MM.1S (cell line): ENCODE data around the gene MISP3.

ENCODE experiments used
- DNase-seq: peaks from one replicate; pipeline ENCODE4 v3.0.0-alpha.2; 2015
- H2AFZ ChIP-seq: fragments of 300-600 bp; sonication (generic); 2 replicates; pipeline ENCODE4 v1.6.0; 2016; ENCODE audit warnings: antibody characterized with exemption, low read length
- H3F3A ChIP-seq: fragments of 300-600 bp; sonication (generic); 2 replicates; pipeline ENCODE4 v1.6.1; 2016; ENCODE audit warnings: mild to moderate bottlenecking, antibody characterized with exemption, low read length, moderate library complexity, mixed read lengths; ENCODE audit not compliant: insufficient read depth
- H3K27ac ChIP-seq: fragments of 300-600 bp; sonication (generic); 2 replicates; pipeline ENCODE4 v1.5.1; 2016; ENCODE audit warnings: mild to moderate bottlenecking, low read length
- H3K27me3 ChIP-seq: fragments of 300-600 bp; sonication (generic); replicated peaks from 2 replicates; pipeline ENCODE4 v1.6.0; 2016; ENCODE audit warnings: low read length; ENCODE audit not compliant: insufficient read depth
- H3K36me3 ChIP-seq: fragments of 300-600 bp; sonication (generic); replicated peaks from 2 replicates; pipeline ENCODE4 v1.6.1; 2016; ENCODE audit warnings: mild to moderate bottlenecking, low read length, mixed read lengths; ENCODE audit not compliant: insufficient read depth
- H3K4me1 ChIP-seq: fragments of 300-600 bp; sonication (generic); 2 replicates; pipeline ENCODE4 v1.6.1; 2016; ENCODE audit warnings: low read length, mixed read lengths
- H3K4me2 ChIP-seq: fragments of 300-600 bp; sonication (generic); 2 replicates; pipeline ENCODE4 v1.6.0; 2016; ENCODE audit warnings: low read depth, low read length
- H3K4me3 ChIP-seq: fragments of 300-600 bp; sonication (generic); 2 replicates; pipeline ENCODE4 v1.5.1; 2016; ENCODE audit warnings: low read length, mixed read lengths
- H3K79me2 ChIP-seq: fragments of 300-600 bp; sonication (generic); 2 replicates; pipeline ENCODE4 v1.6.1; 2016; ENCODE audit warnings: mixed run types, low read length, mixed read lengths
- H3K9ac ChIP-seq: fragments of 300-600 bp; sonication (generic); 2 replicates; pipeline ENCODE4 v1.6.1; 2016; ENCODE audit warnings: low read length, mixed read lengths
- H3K9me2 ChIP-seq: fragments of 300-600 bp; sonication (generic); replicated peaks from 2 replicates; pipeline ENCODE4 v1.6.1; 2016; ENCODE audit warnings: mild to moderate bottlenecking, low read length, mixed read lengths; ENCODE audit not compliant: insufficient read depth
- H3K9me3 ChIP-seq: fragments of 300-600 bp; sonication (generic); replicated peaks from 2 replicates; pipeline ENCODE4 v1.6.1; 2016; ENCODE audit warnings: mild to moderate bottlenecking, low read length, mixed read lengths; ENCODE audit not compliant: insufficient read depth
- H4K20me1 ChIP-seq: fragments of 300-600 bp; sonication (generic); 2 replicates; pipeline ENCODE4 v1.6.1; 2016; ENCODE audit warnings: mild to moderate bottlenecking, low read length, moderate library complexity, mixed read lengths; ENCODE audit not compliant: insufficient read depth
- EZH2 ChIP-seq: fragments of 300-600 bp; sonication (generic); optimal IDR thresholded peaks from 2 replicates; pipeline ENCODE3; 2017; ENCODE audit warnings: low read depth, mild to moderate bottlenecking, antibody characterized with exemption, low read length, mixed read lengths
- EZH2phosphoT487 ChIP-seq: fragments of 300-600 bp; sonication (generic); IDR thresholded peaks from 2 replicates; pipeline ENCODE4 v1.6.1; 2018; ENCODE audit warnings: antibody characterized with exemption, low read length
- TF ChIP-seq, protein P1 (sequence below): fragments of 300-600 bp; sonication (generic); IDR thresholded peaks from 2 replicates; pipeline ENCODE4 v1.5.1; 2016; ENCODE audit warnings: antibody characterized with exemption, low read length, mixed read lengths

MISP3 gene

DNA sequence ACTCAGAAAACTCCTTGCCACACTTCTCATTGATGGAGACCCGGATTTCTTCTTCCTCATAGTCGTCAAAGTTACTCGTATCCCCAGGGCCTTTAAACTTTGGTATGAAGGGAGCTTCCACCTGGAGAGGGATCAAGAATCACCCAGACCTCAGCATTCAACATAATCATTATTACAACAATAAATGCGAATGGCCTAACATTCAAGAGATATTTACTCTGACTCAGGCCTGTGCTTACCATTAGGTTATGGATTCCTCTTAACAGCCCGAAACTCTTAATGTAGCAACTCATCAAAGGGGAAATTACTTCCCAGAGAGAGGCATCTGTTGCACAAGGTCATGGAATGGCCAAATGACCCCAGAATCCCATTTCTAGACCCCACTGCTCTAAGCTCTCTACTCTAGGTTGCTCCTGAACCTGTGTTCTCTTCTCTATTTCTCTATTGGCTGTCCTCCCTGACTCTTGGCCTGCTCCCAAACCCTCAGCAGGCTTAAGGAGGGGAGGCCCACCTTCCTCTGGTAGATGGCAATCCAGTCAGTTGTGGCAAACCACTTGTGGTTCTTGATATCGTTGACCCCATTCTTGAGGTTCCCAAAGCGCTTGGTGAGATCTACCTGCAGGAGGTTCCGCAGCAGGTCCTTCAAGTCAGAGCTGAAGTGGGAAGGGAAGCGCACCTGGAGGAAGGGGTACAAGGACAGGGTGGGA lies 20.7 kb downstream of the MISP3 start:
- no peaks in the 10 kb centered on the region for H3K9me3 ChIP-seq
- H2AFZ ChIP-seq, result no peak overlapping the region
- H3K4me3 ChIP-seq, result no peak overlapping the region
- no peak overlapping the region for H3K9ac ChIP-seq
- H3K36me3 ChIP-seq, result no peaks in the 10 kb centered on the region
- H4K20me1 ChIP-seq, result no peaks in the 10 kb centered on the region
- no peak overlapping the region for H3K27ac ChIP-seq
- no peaks in the 10 kb centered on the region for H3K79me2 ChIP-seq
- H3K27me3 ChIP-seq, result no peaks in the 10 kb centered on the region
- no peak overlapping the region for H3K4me2 ChIP-seq
- TF ChIP-seq, protein P1, sequence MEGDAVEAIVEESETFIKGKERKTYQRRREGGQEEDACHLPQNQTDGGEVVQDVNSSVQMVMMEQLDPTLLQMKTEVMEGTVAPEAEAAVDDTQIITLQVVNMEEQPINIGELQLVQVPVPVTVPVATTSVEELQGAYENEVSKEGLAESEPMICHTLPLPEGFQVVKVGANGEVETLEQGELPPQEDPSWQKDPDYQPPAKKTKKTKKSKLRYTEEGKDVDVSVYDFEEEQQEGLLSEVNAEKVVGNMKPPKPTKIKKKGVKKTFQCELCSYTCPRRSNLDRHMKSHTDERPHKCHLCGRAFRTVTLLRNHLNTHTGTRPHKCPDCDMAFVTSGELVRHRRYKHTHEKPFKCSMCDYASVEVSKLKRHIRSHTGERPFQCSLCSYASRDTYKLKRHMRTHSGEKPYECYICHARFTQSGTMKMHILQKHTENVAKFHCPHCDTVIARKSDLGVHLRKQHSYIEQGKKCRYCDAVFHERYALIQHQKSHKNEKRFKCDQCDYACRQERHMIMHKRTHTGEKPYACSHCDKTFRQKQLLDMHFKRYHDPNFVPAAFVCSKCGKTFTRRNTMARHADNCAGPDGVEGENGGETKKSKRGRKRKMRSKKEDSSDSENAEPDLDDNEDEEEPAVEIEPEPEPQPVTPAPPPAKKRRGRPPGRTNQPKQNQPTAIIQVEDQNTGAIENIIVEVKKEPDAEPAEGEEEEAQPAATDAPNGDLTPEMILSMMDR, result no peak
- TF ChIP-seq EZH2, result no peak
- no peak for TF ChIP-seq EZH2phosphoT487
- peaks cover 3% of the 10 kb centered on the region; the same call in 1 of the 2 replicates for H3K4me1 ChIP-seq
- H3K9me2 ChIP-seq, result no peaks in the 10 kb centered on the region
- no peaks in the 10 kb centered on the region; the same call in 1 of the 2 replicates for H3F3A ChIP-seq
- DNase-seq, result no peak

DNA sequence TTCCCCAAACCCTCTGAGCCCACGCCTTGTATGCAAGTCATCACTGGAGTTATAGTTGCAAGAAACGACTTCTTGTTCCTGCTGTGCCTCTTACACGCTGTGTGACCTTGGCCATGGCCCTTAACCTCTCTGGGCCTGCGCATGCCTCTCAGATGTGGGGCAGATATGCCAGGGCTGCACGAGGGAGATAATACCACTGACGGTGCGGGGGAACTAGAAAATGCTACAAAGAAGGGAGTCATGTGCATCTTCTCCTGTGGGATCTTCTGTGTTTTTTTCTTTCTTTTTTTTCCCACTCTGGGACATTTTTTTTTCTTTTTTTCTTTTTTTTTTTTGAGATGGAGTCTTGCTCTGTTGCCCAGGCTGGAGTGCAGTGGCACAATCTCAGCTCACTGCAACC lies 22.3 kb downstream of the MISP3 start:
- DNase-seq, result no peak

DNA sequence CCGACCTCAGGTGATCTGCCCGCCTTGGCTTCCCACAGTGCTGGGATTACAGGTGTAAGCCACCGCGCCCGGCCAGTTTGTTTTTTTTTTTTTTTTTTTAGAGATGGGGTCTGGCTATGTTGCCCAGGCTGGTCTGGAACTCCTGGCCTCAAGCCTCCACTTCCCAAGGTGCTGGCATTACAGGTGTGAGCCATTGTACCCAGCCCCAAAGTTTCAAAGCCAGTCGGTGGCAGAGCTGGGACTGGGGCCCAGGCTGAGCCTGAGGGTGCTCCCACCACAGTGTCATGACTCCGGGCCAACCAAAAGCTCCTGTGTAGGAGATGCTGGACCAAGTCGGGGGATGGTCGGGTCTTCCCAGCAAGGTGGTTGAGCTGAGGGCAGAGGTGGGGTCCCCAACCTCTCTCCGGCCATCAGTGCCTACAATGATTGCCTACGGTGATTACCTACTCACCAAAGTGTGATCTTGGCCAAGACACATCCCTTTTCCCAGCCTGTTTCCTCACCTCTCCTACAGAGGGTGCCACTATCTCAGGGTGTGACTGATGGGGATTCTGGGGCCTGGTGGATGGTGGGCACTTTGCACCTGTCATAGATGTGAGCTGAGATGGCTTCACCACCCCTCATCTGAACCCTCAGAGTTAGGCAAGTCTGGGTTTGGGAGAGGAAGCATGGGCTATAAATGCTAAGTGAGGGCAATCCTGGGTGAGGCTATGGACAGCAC lies 23.8 kb downstream of the MISP3 start:
- Histone ChIP-seq H3K9me3 (no peaks in the 10 kb centered on the region), H3K4me3 (no peak overlapping the region), H3K9me2 (no peaks in the 10 kb centered on the region), H3K4me2 (no peak overlapping the region), H2AFZ (no peak overlapping the region), H3K4me1 (peaks cover 3% of the 10 kb centered on the region; the same call in 1 of the 2 replicates), H3K9ac (no peak overlapping the region), H3K27me3 (no peaks in the 10 kb centered on the region), H3K27ac (no peak overlapping the region), H3K36me3 (no peaks in the 10 kb centered on the region), H3F3A (no peaks in the 10 kb centered on the region; the same call in 1 of the 2 replicates), H3K79me2 (no peaks in the 10 kb centered on the region), H4K20me1 (no peaks in the 10 kb centered on the region)
- TF ChIP-seq EZH2, result no peak
- TF ChIP-seq EZH2phosphoT487, result no peak
- TF ChIP-seq, protein P1, result no peak
- DNase-seq, result no peak

More for the DNA sequence above, 22.3 kb downstream of the MISP3 start:
- Histone ChIP-seq H3K27ac (no peak overlapping the region), H3K36me3 (no peaks in the 10 kb centered on the region), H3K4me3 (no peak overlapping the region), H2AFZ (no peak overlapping the region), H4K20me1 (no peaks in the 10 kb centered on the region), H3K9me3 (no peaks in the 10 kb centered on the region), H3K27me3 (no peaks in the 10 kb centered on the region), H3K4me2 (no peak overlapping the region), H3K4me1 (peaks cover 3% of the 10 kb centered on the region; the same call in 1 of the 2 replicates), H3K79me2 (no peaks in the 10 kb centered on the region), H3K9me2 (no peaks in the 10 kb centered on the region), H3K9ac (no peak overlapping the region), H3F3A (no peaks in the 10 kb centered on the region; the same call in 1 of the 2 replicates)
- no peak for TF ChIP-seq EZH2phosphoT487
- no peak for TF ChIP-seq EZH2
- TF ChIP-seq, protein P1, result no peak
